ENCODE measurements around the gene ABI1. TPM values are rescaled to one million over a fixed set of nuclear protein-coding genes. Genes with fewer than 3 reads are reported as not detected.

Gene ABI1
- polyA plus RNA-seq, 1 donor from 2014 or later: 50.4 TPM

DNA sequence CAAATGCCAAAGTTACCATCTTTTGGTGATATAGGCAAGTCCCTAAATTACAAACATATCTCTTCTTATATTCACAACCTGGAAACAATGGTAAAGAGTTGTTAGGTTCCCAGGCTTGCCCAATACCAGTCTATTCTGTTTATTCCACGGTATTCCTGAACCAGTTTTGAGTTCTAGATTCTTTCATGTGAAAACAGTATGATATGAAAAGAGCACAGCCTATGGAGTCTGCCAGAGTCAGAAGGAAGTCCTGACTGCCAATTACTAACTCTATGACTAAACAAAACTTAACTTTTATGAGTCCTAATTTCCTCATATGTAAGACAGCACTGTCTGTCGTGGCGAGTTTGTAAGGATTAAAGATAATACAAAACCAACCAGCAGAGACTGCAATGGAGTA, 5.6 kb downstream of the ABI1 start:
- peaks cover 5% of the 10 kb centered on the region for H4K20me1 ChIP-seq (ENCODE audit: insufficient read depth)
- no peak overlapping the region for H3K27ac ChIP-seq (ENCODE audit: low read length)
- no peaks in the 10 kb centered on the region for H3K36me3 ChIP-seq (ENCODE audit: insufficient read depth, low read length)
- no peak overlapping the region for H2AFZ ChIP-seq (ENCODE audit: low read depth, low read length)
- no peaks in the 10 kb centered on the region for H3K27me3 ChIP-seq (ENCODE audit: insufficient read depth, low read depth, low read length)
- no peak overlapping the region for H3K4me2 ChIP-seq (ENCODE audit: low read length)
- TF ChIP-seq TAF1 (IDR thresholded peaks at IDR 0.05; ENCODE audit: low read depth): no peak
- TF ChIP-seq, protein P1, sequence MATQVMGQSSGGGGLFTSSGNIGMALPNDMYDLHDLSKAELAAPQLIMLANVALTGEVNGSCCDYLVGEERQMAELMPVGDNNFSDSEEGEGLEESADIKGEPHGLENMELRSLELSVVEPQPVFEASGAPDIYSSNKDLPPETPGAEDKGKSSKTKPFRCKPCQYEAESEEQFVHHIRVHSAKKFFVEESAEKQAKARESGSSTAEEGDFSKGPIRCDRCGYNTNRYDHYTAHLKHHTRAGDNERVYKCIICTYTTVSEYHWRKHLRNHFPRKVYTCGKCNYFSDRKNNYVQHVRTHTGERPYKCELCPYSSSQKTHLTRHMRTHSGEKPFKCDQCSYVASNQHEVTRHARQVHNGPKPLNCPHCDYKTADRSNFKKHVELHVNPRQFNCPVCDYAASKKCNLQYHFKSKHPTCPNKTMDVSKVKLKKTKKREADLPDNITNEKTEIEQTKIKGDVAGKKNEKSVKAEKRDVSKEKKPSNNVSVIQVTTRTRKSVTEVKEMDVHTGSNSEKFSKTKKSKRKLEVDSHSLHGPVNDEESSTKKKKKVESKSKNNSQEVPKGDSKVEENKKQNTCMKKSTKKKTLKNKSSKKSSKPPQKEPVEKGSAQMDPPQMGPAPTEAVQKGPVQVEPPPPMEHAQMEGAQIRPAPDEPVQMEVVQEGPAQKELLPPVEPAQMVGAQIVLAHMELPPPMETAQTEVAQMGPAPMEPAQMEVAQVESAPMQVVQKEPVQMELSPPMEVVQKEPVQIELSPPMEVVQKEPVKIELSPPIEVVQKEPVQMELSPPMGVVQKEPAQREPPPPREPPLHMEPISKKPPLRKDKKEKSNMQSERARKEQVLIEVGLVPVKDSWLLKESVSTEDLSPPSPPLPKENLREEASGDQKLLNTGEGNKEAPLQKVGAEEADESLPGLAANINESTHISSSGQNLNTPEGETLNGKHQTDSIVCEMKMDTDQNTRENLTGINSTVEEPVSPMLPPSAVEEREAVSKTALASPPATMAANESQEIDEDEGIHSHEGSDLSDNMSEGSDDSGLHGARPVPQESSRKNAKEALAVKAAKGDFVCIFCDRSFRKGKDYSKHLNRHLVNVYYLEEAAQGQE (IDR thresholded peaks at IDR 0.05; ENCODE audit: borderline replicate concordance): no peak
- TF ChIP-seq, protein P2, sequence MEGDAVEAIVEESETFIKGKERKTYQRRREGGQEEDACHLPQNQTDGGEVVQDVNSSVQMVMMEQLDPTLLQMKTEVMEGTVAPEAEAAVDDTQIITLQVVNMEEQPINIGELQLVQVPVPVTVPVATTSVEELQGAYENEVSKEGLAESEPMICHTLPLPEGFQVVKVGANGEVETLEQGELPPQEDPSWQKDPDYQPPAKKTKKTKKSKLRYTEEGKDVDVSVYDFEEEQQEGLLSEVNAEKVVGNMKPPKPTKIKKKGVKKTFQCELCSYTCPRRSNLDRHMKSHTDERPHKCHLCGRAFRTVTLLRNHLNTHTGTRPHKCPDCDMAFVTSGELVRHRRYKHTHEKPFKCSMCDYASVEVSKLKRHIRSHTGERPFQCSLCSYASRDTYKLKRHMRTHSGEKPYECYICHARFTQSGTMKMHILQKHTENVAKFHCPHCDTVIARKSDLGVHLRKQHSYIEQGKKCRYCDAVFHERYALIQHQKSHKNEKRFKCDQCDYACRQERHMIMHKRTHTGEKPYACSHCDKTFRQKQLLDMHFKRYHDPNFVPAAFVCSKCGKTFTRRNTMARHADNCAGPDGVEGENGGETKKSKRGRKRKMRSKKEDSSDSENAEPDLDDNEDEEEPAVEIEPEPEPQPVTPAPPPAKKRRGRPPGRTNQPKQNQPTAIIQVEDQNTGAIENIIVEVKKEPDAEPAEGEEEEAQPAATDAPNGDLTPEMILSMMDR (IDR thresholded peaks at IDR 0.05; ENCODE audit: poor library complexity, severe bottlenecking): no peak
- TF ChIP-seq EZH2 (IDR thresholded peaks at IDR 0.05; ENCODE audit: borderline replicate concordance, insufficient read depth, low read length, poor library complexity, severe bottlenecking): no peak
- TF ChIP-seq POLR2AphosphoS5 (IDR thresholded peaks at IDR 0.05): no peak
- TF ChIP-seq RAD21 (conservative IDR thresholded peaks at IDR 0.05): no peak
- TF ChIP-seq SMC3 (conservative IDR thresholded peaks at IDR 0.05; ENCODE audit: poor library complexity): no peak
- no peak for TF ChIP-seq EP300 (conservative IDR thresholded peaks at IDR 0.05; ENCODE audit: poor library complexity, severe bottlenecking)
- TF ChIP-seq MXI1 (conservative IDR thresholded peaks at IDR 0.05; ENCODE audit: poor library complexity, severe bottlenecking): no peak
- H3K9me3 ChIP-seq (ENCODE audit: low read length): no peaks in the 10 kb centered on the region
- no peaks in the 10 kb centered on the region for H3F3A ChIP-seq (ENCODE audit: insufficient read depth, low read length, poor library complexity, severe bottlenecking)
- peaks cover 62% of the 10 kb centered on the region for H3K79me2 ChIP-seq (replicated peaks; ENCODE audit: insufficient read depth, low read length)
- H3K4me3 ChIP-seq (ENCODE audit: low read length): no peak overlapping the region
- H3K9ac ChIP-seq (ENCODE audit: low read length): no peak overlapping the region
- no peaks in the 10 kb centered on the region for H3K9me2 ChIP-seq (ENCODE audit: insufficient read depth, low read length)

DNA sequence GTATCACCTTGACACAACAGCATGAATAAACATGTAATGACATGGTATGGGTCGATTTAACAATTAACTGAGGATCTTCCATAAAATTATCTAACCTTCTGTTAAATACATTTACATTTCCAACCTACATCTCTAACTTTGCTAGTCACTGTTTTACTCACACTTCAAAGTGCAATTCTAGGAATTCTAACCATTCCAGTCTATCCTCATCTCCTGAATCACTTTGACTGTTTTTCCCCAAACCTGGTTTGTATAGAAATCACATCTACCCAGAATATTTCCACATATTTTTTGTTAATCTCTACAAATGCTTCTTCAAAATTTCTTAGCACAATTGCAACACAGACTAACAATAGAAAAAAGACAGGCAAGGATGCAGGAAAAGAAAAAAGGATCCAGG, 6.2 kb downstream of the ABI1 start:
- no peak overlapping the region for H3K4me2 ChIP-seq (ENCODE audit: low read length)
- TF ChIP-seq RAD21 (conservative IDR thresholded peaks at IDR 0.05): no peak
- TF ChIP-seq, protein P2 (IDR thresholded peaks at IDR 0.05; ENCODE audit: poor library complexity, severe bottlenecking): no peak
- no peak for TF ChIP-seq MXI1 (conservative IDR thresholded peaks at IDR 0.05; ENCODE audit: poor library complexity, severe bottlenecking)
- TF ChIP-seq POLR2AphosphoS5 (IDR thresholded peaks at IDR 0.05): no peak
- no peak for TF ChIP-seq SMC3 (conservative IDR thresholded peaks at IDR 0.05; ENCODE audit: poor library complexity)
- TF ChIP-seq, protein P1 (IDR thresholded peaks at IDR 0.05; ENCODE audit: borderline replicate concordance): no peak
- no peak for TF ChIP-seq TAF1 (IDR thresholded peaks at IDR 0.05; ENCODE audit: low read depth)
- no peak for TF ChIP-seq EZH2 (IDR thresholded peaks at IDR 0.05; ENCODE audit: borderline replicate concordance, insufficient read depth, low read length, poor library complexity, severe bottlenecking)
- no peak for TF ChIP-seq EP300 (conservative IDR thresholded peaks at IDR 0.05; ENCODE audit: poor library complexity, severe bottlenecking)
- no peaks in the 10 kb centered on the region for H3K9me2 ChIP-seq (ENCODE audit: insufficient read depth, low read length)
- H3F3A ChIP-seq (ENCODE audit: insufficient read depth, low read length, poor library complexity, severe bottlenecking): no peaks in the 10 kb centered on the region
- H3K27me3 ChIP-seq (ENCODE audit: insufficient read depth, low read depth, low read length): no peaks in the 10 kb centered on the region
- no peak overlapping the region for H2AFZ ChIP-seq (ENCODE audit: low read depth, low read length)
- H3K79me2 ChIP-seq (replicated peaks; ENCODE audit: insufficient read depth, low read length): peaks cover 56% of the 10 kb centered on the region
- no peaks in the 10 kb centered on the region for H3K36me3 ChIP-seq (ENCODE audit: insufficient read depth, low read length)
- no peak overlapping the region for H3K9ac ChIP-seq (ENCODE audit: low read length)
- H3K27ac ChIP-seq (ENCODE audit: low read length): no peak overlapping the region
- H3K9me3 ChIP-seq (ENCODE audit: low read length): no peaks in the 10 kb centered on the region
- H3K4me3 ChIP-seq (ENCODE audit: low read length): no peak overlapping the region
- H4K20me1 ChIP-seq (ENCODE audit: insufficient read depth): peaks cover 5% of the 10 kb centered on the region
